T1000 (cell line): ENCODE results near the gene NCKAP5L.

ENCODE experiments used
- DNase-seq: peaks from one replicate; lab custom pipeline; 2025; ENCODE audit warnings: mixed read lengths; lab: John Stamatoyannopoulos, UW

NCKAP5L gene

GRCh38 chr12:49824416-49824815 lies 3.8 kb downstream of the NCKAP5L start:
- DNase-seq = no peak

DNA sequence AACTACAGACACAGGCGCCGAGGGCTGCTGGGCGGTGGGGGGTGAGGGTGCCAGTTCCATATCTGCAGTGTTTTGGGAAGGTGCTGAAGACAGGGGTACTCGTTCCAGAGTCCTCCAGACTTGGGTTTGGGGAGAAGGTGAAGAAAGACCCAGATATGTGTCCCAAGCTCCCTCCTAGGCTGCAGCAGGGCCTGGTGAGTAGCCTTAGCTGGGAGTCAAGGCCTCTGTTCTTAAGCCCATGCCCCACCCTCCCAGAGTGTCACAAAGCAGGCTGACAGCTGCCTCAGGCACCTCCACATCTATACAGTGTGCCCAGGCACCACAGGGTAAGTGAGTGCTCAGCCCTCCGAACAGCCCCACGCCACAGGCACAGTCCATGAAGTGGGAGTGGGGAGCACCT lies 4.3 kb downstream of the NCKAP5L start:
- DNase-seq = no peak

DNA sequence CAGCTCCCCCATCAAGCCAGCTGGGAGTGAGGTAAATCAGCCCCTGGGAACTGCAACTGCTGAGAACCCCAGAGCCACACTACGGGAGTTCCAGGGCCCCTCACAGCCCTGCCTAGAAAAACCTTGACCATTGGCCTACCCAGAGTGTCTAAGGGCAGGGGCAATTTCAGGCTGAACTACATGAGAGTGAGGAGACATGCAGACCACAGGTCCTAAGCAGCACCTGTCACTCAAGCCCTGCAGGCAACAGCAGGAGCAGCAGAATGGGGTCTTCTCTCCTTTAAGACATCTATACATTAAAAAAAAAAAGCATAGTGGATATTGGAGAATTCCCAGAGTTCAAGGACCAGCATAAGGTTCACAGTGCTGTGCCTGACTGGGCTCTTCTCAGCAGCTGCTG lies 4.9 kb downstream of the NCKAP5L start:
- DNase-seq = no peak

DNA sequence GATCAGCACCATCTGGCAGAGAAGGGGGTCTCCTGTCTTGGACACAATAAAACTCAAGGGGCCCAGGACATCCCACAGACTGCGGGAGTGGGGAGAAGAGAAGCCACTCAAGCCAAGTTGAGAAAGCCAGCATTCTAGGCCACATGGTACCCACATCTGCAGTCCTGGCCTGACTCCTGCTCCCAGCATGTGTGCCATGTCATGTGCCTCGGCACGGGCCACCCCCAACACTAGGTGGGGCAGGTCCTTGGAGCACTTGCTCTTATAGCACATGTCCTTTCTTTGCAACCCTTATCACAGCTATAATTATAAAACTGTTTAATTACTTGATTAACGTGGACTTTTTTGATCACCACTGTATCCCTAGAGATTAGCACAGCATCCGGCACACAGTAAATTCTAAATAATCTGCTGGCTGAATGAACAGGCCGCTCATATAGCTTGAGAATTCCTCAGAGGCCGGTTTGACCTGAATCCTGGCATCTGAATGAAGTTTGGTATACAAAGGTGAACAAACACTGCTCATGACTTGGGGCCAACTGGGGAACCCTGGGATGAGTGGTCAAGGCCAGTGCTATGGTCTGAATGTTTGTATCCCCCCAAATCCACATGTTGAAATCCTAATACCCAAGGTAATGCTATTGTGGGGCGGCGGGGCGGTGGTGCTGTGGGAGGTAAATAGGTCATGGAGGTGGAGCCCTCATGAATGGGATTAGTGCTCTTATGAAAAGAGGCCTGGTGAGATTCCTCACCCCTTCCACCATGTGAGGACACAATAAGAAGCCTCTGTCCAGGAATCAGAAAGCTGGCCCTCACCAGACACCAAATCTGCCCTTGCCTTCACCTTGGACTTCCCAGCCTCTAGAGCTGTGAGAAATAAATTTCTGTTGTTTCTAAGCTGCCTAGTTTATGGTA lies 6.6 kb downstream of the NCKAP5L start:
- no peak for DNase-seq

- DNase-seq = no peak
Measured at GRCh38 chr12:49819786-49820185, 8.4 kb downstream of the NCKAP5L start.

GRCh38 chr12:49818241-49818895 lies 9.8 kb downstream of the NCKAP5L start:
- DNase-seq = no peak

- no peak for DNase-seq
Measured at GRCh38 chr12:49813131-49813530, 15.1 kb downstream of the NCKAP5L start.

GRCh38 chr12:49811961-49812401 lies 16.2 kb downstream of the NCKAP5L start:
- no peak for DNase-seq

DNA sequence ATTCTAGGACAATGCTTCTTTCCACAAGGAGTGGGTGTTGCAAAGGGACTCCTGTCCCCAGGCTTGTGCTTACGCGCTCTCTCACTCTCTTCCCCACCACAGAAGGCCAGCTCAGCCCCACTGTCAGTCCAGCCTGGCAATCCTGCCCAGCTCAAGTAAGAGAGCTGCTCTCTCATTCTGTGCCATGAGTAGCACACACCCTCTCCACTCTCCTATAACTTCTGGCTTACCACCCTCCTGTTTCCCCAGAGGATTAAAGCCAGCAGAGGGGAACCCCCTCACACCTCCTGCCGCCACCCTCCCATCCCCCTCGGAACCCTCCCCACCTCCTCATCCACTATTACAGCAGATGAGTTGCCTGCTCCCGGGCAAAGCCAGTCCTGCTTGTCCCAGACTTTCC lies 17.1 kb downstream of the NCKAP5L start:
- no peak for DNase-seq

DNA sequence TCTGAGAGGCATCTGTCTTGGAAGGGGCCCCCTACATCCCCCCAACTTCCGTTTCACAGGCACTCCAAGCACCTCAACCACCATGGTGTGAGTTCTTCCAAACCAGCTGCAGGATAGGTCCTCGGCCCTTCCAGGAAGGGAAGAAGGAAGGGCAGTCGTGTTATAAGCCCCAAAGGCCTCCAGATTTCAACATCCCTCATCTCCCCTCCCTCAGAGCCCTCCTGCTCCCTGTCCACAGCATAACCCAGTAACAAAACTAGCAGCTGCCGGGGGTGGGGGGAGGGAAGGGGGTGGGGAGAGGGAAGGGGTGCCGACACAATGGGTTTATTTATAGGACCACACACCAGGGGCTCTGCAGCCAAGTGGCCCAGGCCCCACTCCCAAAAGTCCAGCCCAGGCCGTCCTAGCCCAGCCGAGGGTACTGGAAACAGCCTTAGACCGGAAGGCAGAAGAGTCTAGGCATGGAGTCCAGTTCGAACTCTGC lies 18.3 kb downstream of the NCKAP5L start:
- DNase-seq = no peak

DNA sequence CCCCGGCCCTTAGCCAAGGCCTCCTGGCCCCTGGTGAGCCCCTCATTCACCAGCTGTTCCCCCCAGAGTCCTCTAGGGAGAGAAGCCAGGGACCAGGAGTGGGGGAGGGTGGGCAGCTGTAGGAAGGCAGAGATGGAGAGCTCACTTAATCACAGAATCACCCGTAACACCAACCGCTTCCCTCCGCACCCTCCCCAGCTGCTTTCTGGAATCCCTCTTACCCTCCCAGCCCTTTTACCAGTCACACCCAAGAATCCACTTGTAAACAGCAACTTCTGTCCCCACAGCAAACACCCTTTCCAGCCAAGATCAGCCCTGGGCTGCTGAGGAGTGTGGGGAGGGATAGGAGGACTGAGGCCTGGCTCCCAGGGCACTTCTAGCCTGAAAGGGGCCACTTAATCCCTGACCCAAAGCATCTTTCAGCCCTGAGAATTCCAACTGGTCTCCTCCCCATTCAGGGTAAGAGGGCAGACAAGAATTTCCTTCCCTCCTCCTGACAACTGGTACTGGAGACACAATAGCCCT lies 18.8 kb downstream of the NCKAP5L start:
- no peak for DNase-seq

- no peak for DNase-seq
Measured at GRCh38 chr12:49808686-49809380, 19.4 kb downstream of the NCKAP5L start.

GRCh38 chr12:49807991-49808580 lies 20.1 kb downstream of the NCKAP5L start:
- no peak for DNase-seq

DNA sequence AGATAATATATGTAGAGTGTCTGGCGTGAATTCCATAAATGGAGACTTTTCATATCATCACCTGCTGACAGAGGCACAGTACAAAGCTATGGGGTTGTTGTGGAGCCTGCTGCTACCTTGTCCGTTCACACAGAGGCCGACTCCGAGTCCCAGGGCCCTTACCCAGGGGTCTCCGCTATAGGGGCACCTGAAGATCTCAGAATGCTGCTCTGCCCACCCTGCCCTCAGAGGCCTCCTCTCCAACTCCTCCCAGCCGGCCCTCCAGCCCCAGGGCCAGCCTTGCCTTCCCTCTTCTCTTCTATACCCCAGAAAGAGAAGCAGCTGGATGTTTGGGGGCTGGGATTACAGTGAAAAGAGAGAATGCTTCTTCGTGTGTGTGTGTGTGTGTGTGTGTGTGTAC lies 21.3 kb downstream of the NCKAP5L start:
- DNase-seq = no peak

DNA sequence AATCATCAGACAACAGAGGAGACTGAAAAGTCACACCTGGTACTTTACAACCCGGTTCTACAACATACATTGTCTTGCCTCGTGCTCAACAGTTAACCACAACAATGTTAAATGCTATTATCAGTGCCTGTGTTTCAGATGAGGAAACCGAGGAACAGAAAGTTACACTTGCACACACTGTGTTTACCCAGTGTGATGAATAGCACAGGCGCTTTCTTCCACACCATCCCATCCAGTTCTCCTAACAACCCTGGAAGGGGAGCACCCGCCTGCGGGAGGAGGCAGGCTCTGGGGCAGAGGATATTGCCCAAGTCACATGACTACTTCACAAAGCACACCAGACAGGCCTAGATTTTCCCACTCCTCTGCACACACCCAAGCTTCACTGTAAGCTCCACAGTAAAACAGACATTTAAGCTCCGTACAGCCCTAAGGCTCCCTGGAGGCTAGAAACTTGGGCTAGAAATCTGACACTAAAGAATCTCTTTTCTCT lies 21.8 kb downstream of the NCKAP5L start:
- no peak for DNase-seq

- DNase-seq = no peak
Measured at GRCh38 chr12:49805409-49805808, 22.8 kb downstream of the NCKAP5L start.

- no peak for DNase-seq
Measured at GRCh38 chr12:49804821-49805220, 23.4 kb downstream of the NCKAP5L start.

DNA sequence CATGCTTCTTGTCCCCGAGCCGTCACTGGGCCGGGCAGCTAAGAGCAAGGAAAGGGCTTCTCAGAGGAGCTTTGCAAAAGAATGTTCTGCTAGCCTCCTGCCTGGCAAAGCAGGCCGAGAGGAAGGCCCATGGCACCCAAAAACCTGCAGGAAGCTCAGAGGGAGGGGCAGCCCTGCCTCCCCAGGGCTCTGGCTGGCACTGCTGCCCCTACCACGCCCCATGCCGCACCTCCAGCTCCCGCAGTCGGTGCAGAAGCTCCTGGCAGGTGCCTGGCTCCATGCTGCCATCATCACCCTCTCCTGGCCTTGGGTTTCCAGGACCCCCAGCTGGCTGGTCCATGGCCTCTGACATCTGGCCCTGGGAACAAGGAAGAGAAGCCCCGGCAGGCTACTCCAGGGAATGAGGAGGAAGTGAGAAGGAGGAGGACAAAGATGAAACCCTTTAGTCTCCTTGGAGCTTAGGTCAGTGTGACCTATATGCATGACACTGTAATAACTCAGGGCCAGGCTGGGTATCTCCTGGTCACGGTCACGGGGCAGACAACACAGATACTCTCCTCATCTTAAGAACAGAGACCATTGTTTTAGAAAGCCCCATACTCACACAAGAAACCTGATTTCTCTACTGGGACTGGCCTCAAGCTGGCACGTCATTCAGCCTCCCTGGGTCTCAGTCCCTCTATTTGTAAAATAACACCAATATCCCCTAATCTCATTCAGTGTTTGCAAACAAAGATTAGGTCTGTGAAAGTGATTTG lies 24.3 kb downstream of the NCKAP5L start:
- no peak for DNase-seq

DNA sequence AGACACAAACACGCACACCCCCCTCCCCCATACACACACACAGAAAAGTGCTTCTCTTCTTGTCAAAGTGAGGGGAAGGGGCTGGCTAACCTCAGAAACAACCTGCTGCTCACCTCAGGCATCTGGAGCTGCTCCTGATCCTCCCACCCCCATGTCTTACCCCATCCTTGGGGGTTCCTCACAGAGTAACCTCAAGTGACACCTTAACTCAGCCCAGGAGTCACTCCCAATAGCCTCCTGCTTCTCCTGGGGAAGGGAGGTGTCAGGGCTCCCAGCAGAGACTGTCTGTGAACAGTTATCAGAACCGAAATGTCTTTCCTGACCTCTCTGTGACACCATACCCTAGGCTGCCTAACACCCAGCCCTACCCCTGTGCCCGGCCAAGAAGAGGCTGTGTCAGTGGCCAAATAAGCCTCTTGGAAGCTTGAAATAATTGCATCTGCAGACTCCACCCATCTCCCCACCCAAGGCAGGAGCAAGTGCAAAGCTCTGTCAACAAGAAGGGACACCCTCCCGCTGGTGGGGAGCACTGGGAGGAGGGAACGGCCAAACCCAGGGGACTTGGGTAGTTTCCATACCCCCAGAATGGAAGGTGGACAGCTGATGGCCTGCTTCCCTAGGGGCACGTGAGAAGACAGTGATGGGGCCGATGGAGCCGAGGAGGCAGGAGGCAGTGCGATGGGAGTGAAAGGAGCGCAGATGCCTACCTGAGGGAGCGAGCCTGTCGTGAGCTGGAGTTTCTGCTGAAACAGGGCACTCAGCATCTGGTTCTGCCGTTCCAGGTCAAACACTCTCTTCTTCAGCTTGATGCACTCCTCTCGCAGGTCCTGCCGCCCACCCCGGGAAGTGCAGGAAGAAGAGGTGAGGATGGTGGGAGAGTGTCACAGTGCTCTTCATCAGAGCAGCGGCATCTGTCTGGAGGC lies 26.8 kb downstream of the NCKAP5L start:
- DNase-seq = no peak
